Naive B cell (primary cell): Measurements from ENCODE around the gene LRRN3. TPM values are rescaled to one million over a fixed set of nuclear protein-coding genes. Genes with fewer than 3 reads are reported as not detected.

Source experiments
- ATAC-seq, 2 donors: fragments of 150-1000 bp; cut with Tn5 transposase; 2 replicates each; pipeline ENCODE4 v1.10.0; 2021; ENCODE audit warnings: low read depth in 2 of 2, mild to moderate bottlenecking in 2 of 2, moderate library complexity in 2 of 2
- DNase-seq: peaks from one replicate; pipeline ENCODE4 v3.0.0; 2022
- H3K27ac Mint-ChIP-seq, 6 donors: one replicate each; pipeline ENCODE4 v1.8.0; 2020 to 2022; ENCODE audit warnings: mild to moderate bottlenecking in 6 of 6, mixed read lengths in 6 of 6, moderate library complexity in 5 of 6, inconsistent platforms in 2 of 6
- H3K27me3 Mint-ChIP-seq, 3 donors: one replicate each; pipeline ENCODE4 v1.8.0; 2021 to 2022; ENCODE audit warnings: mixed read lengths in 3 of 3, mild to moderate bottlenecking in 1 of 3
- H3K36me3 Mint-ChIP-seq, 2 donors: one replicate each; pipeline ENCODE4 v1.8.0; 2020 to 2022; ENCODE audit warnings: mixed read lengths in 2 of 2, inconsistent platforms in 1 of 2, mild to moderate bottlenecking in 1 of 2
- H3K4me1 Mint-ChIP-seq, 3 donors: one replicate each; pipeline ENCODE4 v1.8.0; 2020 to 2022; ENCODE audit warnings: mixed read lengths in 3 of 3, inconsistent platforms in 1 of 3, mild to moderate bottlenecking in 1 of 3, moderate library complexity in 1 of 3
- H3K4me3 Mint-ChIP-seq, 8 donors: one replicate each; pipeline ENCODE4 v1.8.0; 2020 to 2022; ENCODE audit warnings: mild to moderate bottlenecking in 8 of 8, mixed read lengths in 8 of 8, moderate library complexity in 8 of 8, inconsistent platforms in 2 of 8
- H3K9me3 Mint-ChIP-seq, 7 donors: one replicate each; pipeline ENCODE4 v1.8.0; 2020 to 2022; ENCODE audit warnings: mixed read lengths in 7 of 7, mild to moderate bottlenecking in 5 of 7, inconsistent platforms in 2 of 7, moderate library complexity in 1 of 7
- polyA plus RNA-seq, 6 donors: library from polyadenylated mRNA; unstranded; fragments of 300-500 nt; fragmentation: Illumina TruSeq; gene quantifications; one replicate each; pipeline ENCODE4 v1.2.3, GENCODE V29; 2021; ENCODE audit warnings: low read depth in 6 of 6

Gene LRRN3
- polyA plus RNA-seq, 6 donors from 2014 or later, result 0.09 to 0.44 (median 0.12) TPM

DNA sequence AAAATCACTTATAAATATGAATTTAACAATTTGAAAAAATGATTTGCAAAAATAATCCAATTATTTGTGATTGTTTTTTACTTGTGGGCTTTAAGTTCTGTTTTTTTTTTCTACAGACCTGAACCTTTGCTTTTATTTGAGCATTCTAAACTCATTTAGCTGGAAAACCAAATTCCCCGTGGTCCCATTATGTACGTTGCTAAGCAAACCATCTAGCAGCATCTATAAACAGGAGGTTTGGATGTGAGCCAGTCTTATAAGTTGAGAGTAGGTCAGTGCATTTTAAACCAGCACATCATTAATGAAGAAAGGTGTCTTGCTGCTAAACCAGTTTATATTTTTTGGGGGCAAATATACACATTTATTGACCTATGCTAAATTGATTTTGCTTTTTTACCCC is 77.3 kb downstream of the LRRN3 start:
- Mint-ChIP-seq H3K27me3 (no peaks in the 10 kb centered on the region), H3K36me3 (peaks cover 0 to 5% of the 10 kb centered on the region in 2 donors)
- no peak for ATAC-seq

DNA sequence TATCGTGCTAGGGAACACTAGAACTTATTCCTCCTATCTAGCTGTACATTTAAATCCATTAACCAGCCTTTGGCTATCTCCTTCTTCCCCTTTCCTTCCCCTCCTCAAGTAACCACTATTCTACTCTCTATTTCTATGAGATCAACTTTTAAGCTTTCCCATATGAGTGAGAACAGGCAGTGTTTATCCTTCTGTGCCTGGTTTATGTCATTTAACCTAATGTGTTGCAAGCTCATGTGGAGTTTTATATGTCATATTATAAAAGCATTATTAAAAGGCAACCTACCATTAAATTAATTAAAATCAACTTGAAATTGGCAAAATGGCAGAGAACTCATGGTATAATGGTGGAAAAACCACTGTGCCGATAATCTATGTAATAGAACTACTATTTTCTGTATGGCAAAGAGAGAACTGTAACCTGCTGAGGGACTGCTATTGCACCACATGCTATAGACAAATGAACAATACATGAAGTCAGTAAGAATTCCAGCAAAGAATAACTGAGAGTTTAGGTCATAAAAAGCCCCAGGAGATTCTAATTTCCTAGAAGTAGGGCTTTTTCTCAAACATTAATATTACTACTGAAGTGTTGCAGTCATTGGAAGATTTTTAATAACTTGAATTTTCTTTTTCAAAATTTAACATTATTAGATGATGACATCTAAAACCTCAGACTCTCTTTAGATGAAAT is 81.8 kb downstream of the LRRN3 start:
- Mint-ChIP-seq H3K4me3 (no peak overlapping the region), H3K27me3 (no peaks in the 10 kb centered on the region), H3K4me1 (no peaks in the 10 kb centered on the region), H3K36me3 (peaks cover 0 to 5% of the 10 kb centered on the region in 2 donors), H3K27ac (no peak overlapping the region), H3K9me3 (no peaks in the 10 kb centered on the region)
- DNase-seq (no peak), ATAC-seq (no peak)

More for the DNA sequence above, 77.3 kb downstream of the LRRN3 start:
- no peak overlapping the region for H3K27ac Mint-ChIP-seq
- H3K4me1 Mint-ChIP-seq, result peaks cover 0 to 1% (median 0%) of the 10 kb centered on the region in 3 donors
- H3K4me3 Mint-ChIP-seq, result no peak overlapping the region
- no peak for DNase-seq
- H3K9me3 Mint-ChIP-seq, result no peaks in the 10 kb centered on the region

DNA sequence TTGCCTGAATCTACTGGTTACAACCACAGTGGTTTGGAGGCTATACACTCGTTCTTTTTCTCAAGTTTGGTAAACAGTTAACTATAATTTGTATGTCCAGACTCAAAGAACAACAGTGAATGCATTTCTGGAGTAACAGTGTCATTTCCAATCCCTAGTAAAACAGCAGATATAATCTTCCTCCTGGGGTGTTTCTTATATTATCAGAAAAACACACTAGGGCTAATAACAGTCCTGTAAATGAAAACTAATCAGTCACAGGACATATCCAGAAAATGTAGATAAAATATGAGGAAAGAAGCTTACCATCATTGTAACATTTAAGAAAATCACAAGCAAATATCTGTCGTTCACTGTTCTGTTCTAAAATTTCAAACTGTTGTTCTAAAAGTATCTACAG is 82.6 kb downstream of the LRRN3 start:
- peaks cover 0 to 5% of the 10 kb centered on the region in 2 donors for H3K36me3 Mint-ChIP-seq
- H3K27ac Mint-ChIP-seq, result no peak overlapping the region
- H3K9me3 Mint-ChIP-seq, result no peaks in the 10 kb centered on the region
- DNase-seq (no peak), ATAC-seq (no peak)
- no peak overlapping the region for H3K4me3 Mint-ChIP-seq
- H3K4me1 Mint-ChIP-seq, result no peaks in the 10 kb centered on the region
- H3K27me3 Mint-ChIP-seq, result no peaks in the 10 kb centered on the region

DNA sequence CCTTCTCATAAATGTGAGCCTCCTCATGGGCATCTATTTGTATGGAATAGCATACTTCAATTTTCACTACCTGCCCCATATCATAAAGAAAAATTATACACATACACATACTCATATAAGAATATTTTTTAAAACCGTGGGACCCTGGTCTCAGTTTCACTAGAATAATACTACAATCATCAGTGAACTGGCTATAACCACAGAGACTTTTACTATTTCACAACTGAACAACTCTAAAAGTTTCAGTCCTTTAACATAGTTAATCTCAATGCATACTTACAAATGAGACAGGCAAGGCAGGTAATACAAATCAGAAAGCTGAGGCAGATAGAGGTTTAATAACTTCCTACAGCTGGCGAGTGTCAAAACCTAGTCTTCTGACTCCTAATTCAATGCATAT is 83.1 kb downstream of the LRRN3 start:
- H3K27ac Mint-ChIP-seq, result no peak overlapping the region
- H3K36me3 Mint-ChIP-seq, result peaks cover 0 to 9% of the 10 kb centered on the region in 2 donors
- H3K4me3 Mint-ChIP-seq, result no peak overlapping the region
- no peaks in the 10 kb centered on the region for H3K27me3 Mint-ChIP-seq
- H3K4me1 Mint-ChIP-seq, result no peaks in the 10 kb centered on the region
- DNase-seq (no peak), ATAC-seq (no peak)
- peaks cover 0 to 1% (median 0%) of the 10 kb centered on the region in 7 donors for H3K9me3 Mint-ChIP-seq

DNA sequence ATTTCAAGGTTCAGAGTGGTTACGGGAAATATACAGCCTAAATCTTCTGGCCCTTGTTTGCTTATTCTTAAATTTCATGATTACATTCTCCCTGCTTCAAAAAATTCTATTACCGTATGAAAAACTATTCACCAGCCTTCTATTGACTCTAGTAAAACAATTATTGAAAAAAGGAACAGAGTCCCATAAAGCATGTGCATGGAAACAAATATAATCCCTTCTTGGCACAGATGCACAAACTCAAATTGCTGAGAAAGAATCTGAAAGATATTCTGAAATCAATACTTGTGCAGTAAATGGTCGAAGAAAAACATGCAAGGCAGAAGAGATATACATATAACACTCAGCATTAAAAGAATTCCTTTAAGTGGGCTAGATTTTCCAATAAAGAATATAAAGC is 83.6 kb downstream of the LRRN3 start:
- no peak for DNase-seq
- Mint-ChIP-seq H3K4me1 (no peaks in the 10 kb centered on the region), H3K27ac (no peak overlapping the region), H3K9me3 (peaks cover 0 to 1% (median 0%) of the 10 kb centered on the region in 7 donors), H3K27me3 (no peaks in the 10 kb centered on the region), H3K36me3 (peaks cover 0 to 6% of the 10 kb centered on the region in 2 donors), H3K4me3 (no peak overlapping the region)
- no peak for ATAC-seq
